Non-pigmented ciliary epithelial cell (primary cell): ENCODE results near the gene C7orf25.

Experiments used
- DNase-seq: peaks from one replicate; pipeline ENCODE4 v3.0.0-alpha.2; 2010; ENCODE audit warnings: low read depth

C7orf25 gene

DNA sequence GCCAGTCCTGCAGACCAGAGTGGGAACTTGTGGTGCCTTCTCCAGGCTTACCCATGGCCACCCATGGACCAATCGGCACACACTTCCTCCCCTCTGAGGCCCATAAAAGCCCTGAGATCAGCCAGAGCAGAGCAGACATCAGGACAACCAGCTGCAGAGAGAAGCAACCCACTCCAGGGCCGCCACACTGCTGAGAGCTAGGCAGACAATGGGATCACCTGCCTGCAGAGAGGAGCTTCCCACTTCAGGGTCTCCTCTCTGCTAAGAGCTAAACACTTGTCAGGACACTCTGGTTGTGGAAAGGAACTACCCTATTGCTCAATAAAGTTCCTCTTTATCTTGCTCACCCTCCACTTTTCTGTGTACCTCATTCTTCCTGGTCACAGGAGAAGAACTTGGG is 34.0 kb downstream of the C7orf25 start:
- no peak for DNase-seq

DNA sequence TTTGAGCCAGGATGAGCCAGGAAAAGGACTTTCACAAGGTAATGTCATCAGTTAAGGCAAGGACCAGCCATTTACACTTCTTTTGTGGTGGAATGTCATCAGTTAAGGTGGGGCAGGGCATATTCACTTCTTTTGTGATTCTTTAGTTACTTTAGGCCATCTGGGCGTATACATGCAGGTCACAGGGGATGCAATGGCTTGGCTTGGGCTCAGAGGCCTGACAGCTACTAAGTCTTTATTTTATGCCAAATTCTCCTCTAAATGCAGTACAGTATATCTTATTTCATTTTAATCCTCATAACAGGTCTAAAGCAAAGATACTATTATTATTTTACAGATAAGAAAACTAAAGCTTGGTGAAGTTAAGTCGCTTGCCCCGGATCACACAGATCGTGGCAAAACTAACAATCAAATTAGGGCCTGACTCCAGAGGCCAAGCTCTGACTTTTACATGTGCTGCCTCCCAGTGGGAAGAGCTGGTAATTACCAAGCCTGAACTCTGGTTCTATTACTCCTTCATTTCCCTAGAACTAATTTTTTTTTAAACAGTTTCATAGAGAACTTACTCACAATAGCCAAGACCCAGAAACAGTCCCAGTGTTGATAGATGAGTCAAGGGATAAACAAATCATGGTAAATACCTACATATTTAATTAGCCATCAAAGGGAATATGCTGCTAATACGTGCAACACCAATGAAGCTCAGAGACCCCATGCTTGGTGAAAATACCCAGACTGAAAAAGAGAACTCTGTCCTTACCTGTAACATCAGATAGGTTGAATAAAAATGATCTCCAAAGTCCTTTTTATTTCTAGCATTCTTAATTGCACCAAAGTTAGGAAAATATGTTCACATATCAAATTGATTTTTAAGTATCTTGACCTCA is 35.4 kb downstream of the C7orf25 start:
- no peak for DNase-seq

GRCh38 chr7:42869131-42870020 is 42.5 kb downstream of the C7orf25 start:
- no peak for DNase-seq

DNA sequence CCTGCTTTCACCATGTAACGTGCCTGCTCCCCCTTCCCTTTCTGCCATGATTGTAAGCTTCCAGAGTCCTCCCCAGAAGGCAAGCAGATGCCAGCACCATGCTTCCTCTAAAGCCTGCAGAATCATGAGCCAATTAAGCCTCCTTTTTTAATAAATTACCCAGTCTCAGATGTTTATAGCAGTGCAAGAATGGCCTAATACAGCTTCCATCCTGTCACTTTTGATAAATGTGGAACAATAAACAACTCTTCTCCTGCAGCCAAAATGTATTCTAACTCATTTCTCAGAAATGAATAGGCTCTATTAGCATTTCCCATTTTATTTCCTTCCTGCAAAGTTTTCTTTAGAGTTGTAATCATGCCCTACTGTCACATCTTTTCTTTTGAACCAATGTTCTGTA is 43.4 kb downstream of the C7orf25 start:
- no peak for DNase-seq
